Measurements from ENCODE around the gene FA2H.
"Not testable (repeated sequence)": the region's sequence is repeated elsewhere in the genome, so short reads cannot be mapped to it uniquely, and the experiment has no call there.

FA2H gene

GRCh38 chr16:74769586-74770190 is 4.9 kb downstream of the FA2H start:
- no peak for DNase-seq

GRCh38 chr16:74768239-74768638 is 6.4 kb downstream of the FA2H start:
- no peak for DNase-seq

GRCh38 chr16:74767749-74768148 is 6.9 kb downstream of the FA2H start:
- DNase-seq = no peak

- DNase-seq = no peak
Observed at GRCh38 chr16:74766729-74767128, 7.9 kb downstream of the FA2H start.

GRCh38 chr16:74764184-74764583 is 10.4 kb downstream of the FA2H start:
- not testable (repeated sequence) for DNase-seq

GRCh38 chr16:74761665-74762064 is 13.0 kb downstream of the FA2H start:
- no peak for DNase-seq

- no peak for DNase-seq
Observed at GRCh38 chr16:74760007-74760767, 14.4 kb downstream of the FA2H start.

- DNase-seq = no peak
Observed at GRCh38 chr16:74759564-74759963, 15.1 kb downstream of the FA2H start.

GRCh38 chr16:74758801-74759200 is 15.8 kb downstream of the FA2H start:
- no peak for DNase-seq

- no peak for DNase-seq
Observed at GRCh38 chr16:74757349-74757748, 17.3 kb downstream of the FA2H start.

- no peak for DNase-seq
Observed at GRCh38 chr16:74756203-74756602, 18.4 kb downstream of the FA2H start.

- no peak for DNase-seq
Observed at GRCh38 chr16:74753180-74753579, 21.4 kb downstream of the FA2H start.

- DNase-seq = no peak
Observed at GRCh38 chr16:74752756-74753155, 21.9 kb downstream of the FA2H start.

GRCh38 chr16:74752258-74752657 is 22.4 kb downstream of the FA2H start:
- no peak for DNase-seq

- DNase-seq = no peak
Observed at GRCh38 chr16:74751658-74752057, 23.0 kb downstream of the FA2H start.

- no peak for DNase-seq
Observed at GRCh38 chr16:74749291-74750055, 25.1 kb downstream of the FA2H start.

- DNase-seq = no peak
Observed at GRCh38 chr16:74748616-74749026, 26.0 kb downstream of the FA2H start.

- DNase-seq = no peak
Observed at GRCh38 chr16:74747716-74748615, 26.7 kb downstream of the FA2H start.

- no peak for DNase-seq
Observed at GRCh38 chr16:74745926-74746325, 28.7 kb downstream of the FA2H start.

- no peak for DNase-seq
Observed at GRCh38 chr16:74745109-74745615, 29.5 kb downstream of the FA2H start.

- no peak for DNase-seq
Observed at GRCh38 chr16:74744566-74744965, 30.1 kb downstream of the FA2H start.

GRCh38 chr16:74743668-74744299 is 30.8 kb downstream of the FA2H start:
- DNase-seq = no peak

Measured in stimulated activated CD8-positive, alpha-beta memory T cell treated with anti-CD3 and anti-CD28 coated beads, Interleukin-4, amount 100 ng/mL, for 48 hours (primary cell).